HG03139 (cell line): ENCODE results near the gene PCDHGA9.
"Not testable (repeated sequence)": the region's sequence is repeated elsewhere in the genome, so short reads cannot be mapped to it uniquely, and the experiment has no call there.

Experiments used
- ATAC-seq: cut with Tn5 transposase; IDR thresholded peaks from one replicate; pipeline ENCODE4 v1.9.1; 2021; ENCODE audit not compliant: unreplicated experiment

Gene PCDHGA9

GRCh38 chr5:141383345-141383744 is 19.2 kb upstream of the PCDHGA9 start:
- ATAC-seq = no peak

GRCh38 chr5:141384471-141385267 is 17.9 kb upstream of the PCDHGA9 start:
- no peak for ATAC-seq

GRCh38 chr5:141387557-141388311 is 14.8 kb upstream of the PCDHGA9 start, which contains the start of gene PCDHGB4:
Gene PCDHGB4, plus strand, starts transcription at chr5:141387698. Its CDS starts 187 bp downstream, at chr5:141387885.
- ATAC-seq = not testable (repeated sequence)

DNA sequence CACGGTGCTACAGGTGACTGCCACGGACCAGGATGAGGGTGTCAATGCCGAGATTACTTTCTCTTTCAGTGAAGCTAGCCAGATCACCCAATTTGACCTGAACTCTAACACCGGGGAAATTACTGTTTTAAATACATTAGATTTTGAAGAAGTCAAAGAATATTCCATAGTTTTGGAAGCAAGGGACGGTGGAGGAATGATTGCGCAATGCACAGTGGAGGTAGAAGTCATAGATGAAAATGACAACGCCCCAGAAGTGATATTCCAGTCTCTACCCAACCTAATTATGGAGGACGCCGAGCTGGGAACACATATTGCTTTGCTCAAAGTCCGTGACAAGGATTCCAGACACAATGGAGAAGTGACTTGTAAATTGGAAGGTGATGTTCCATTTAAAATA is 13.9 kb upstream of the PCDHGA9 start:
- no peak for ATAC-seq

GRCh38 chr5:141389153-141390042 is 13.2 kb upstream of the PCDHGA9 start:
- no peak for ATAC-seq

GRCh38 chr5:141392429-141393198 is 10.0 kb upstream of the PCDHGA9 start, which contains the start of gene PCDHGA8:
Gene PCDHGA8, plus strand, starts transcription at chr5:141392633. Its CDS starts 181 bp downstream, at chr5:141392814.
- ATAC-seq = no peak

DNA sequence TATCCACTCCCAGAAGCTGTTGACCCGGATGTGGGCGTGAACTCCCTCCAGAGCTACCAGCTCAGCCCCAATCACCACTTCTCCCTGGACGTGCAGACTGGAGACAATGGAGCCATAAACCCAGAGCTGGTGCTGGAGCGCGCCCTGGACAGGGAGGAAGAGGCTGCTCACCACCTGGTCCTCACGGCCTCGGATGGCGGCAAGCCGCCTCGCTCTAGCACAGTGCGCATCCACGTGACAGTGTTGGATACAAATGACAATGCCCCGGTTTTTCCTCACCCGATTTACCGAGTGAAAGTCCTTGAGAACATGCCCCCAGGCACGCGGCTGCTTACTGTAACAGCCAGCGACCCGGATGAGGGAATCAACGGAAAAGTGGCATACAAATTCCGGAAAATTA is 9.3 kb upstream of the PCDHGA9 start:
- no peak for ATAC-seq

DNA sequence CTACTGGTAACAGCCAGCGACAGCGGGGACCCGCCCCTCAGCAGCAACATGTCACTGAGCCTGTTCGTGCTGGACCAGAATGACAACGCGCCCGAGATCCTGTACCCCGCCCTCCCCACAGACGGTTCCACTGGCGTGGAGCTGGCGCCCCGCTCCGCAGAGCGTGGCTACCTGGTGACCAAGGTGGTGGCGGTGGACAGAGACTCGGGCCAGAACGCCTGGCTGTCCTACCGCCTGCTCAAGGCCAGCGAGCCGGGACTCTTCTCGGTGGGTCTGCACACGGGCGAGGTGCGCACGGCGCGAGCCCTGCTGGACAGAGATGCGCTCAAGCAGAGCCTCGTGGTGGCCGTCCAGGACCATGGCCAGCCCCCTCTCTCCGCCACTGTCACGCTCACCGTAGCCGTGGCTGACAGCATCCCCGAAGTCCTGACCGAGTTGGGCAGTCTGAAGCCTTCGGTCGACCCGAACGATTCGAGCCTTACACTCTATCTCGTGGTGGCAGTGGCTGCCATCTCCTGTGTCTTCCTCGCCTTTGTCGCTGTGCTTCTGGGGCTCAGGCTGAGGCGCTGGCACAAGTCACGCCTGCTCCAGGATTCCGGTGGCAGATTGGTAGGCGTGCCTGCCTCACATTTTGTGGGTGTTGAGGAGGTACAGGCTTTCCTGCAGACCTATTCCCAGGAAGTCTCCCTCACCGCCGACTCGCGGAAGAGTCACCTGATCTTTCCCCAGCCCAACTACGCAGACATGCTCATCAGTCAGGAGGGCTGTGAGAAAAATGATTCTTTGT is 8.0 kb upstream of the PCDHGA9 start:
- not testable (repeated sequence) for ATAC-seq

GRCh38 chr5:141397756-141398551 is 4.6 kb upstream of the PCDHGA9 start, which contains the start of gene PCDHGB5:
Gene PCDHGB5, plus strand, starts transcription at chr5:141397947. Its CDS starts 181 bp downstream, at chr5:141398128.
- ATAC-seq = not testable (repeated sequence)

- ATAC-seq = no peak
These were observed 4.0 kb upstream of the PCDHGA9 start for GRCh38 chr5:141398608-141399007.

DNA sequence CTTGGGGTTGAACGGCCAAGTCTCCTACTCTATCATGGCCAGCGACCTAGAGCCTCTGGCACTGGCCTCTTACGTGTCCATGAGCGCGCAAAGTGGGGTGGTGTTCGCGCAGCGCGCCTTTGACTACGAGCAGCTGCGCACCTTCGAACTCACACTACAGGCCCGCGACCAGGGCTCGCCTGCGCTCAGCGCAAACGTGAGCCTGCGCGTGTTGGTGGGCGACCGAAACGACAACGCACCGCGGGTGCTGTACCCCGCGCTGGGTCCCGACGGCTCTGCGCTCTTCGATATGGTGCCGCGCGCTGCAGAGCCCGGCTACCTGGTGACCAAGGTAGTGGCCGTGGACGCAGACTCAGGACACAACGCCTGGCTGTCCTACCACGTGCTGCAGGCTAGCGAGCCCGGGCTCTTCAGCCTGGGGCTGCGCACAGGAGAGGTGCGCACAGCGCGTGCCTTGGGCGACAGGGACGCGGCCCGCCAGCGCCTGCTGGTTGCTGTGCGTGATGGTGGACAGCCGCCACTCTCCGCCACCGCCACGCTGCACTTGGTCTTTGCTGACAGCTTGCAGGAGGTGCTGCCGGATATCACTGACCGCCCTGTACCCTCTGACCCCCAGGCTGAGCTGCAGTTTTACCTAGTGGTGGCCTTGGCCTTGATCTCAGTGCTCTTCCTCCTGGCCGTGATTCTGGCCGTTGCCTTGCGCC is 2.9 kb upstream of the PCDHGA9 start:
- no peak for ATAC-seq

DNA sequence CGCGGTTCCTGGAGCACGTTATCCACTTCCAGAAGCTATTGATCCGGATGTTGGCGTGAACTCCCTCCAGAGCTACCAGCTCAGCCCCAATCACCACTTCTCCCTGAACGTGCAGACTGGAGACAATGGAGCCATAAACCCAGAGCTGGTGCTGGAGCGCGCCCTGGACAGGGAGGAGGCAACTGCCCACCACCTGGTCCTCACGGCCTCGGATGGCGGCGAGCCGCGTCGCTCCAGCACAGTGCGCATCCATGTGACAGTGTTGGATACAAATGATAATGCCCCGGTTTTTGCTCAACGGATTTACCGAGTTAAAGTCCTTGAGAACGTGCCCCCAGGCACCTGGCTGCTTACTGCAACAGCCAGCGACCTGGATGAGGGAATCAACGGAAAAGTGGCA is 809 bp downstream of the PCDHGA9 start:
- ATAC-seq = no peak

DNA sequence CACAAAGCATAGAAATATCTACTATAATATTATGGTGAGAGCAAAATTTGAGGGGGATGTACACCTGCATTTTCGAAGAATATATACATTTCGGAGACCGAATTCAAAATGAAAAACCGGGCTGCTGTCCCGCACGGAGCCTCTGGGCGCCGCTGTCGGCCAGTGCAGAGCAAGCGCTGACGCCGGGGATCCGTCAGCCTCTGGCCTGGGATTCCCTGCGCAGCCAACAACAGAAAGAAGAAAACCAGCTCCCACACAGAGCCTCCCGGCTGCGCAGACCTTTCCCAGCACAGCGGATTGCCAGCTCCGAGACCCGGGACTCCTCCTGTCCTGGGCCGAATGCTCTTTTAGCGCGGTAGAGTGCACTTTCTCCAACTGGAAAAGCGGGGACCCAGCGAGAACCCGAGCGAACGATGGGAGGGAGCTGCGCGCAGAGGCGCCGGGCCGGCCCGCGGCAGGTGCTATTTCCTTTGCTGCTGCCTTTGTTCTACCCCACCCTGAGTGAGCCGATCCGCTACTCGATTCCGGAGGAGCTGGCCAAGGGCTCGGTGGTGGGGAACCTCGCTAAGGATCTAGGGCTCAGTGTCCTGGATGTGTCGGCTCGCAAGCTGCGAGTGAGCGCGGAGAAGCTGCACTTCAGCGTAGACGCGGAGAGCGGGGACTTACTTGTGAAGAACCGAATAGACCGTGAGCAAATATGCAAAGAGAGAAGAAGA is 5.4 kb downstream of the PCDHGA9 start, which contains the start of gene PCDHGB6:
TSS of gene PCDHGB6 (plus strand) at position 232 of the 716 bp plus-strand sequence. CDS start at position 414, 182 bp downstream.
- ATAC-seq = not testable (repeated sequence)

GRCh38 chr5:141409598-141410306 is 7.2 kb downstream of the PCDHGA9 start:
- ATAC-seq = no peak

GRCh38 chr5:141411575-141411974 is 9.0 kb downstream of the PCDHGA9 start:
- no peak for ATAC-seq

- ATAC-seq = peak; percentile 81
These were observed 10.4 kb downstream of the PCDHGA9 start, which contains the start of gene PCDHGA10 for GRCh38 chr5:141412854-141413539. Gene PCDHGA10, plus strand, starts transcription at chr5:141412987. Its CDS starts 189 bp downstream, at chr5:141413176.
